ENCODE data around the gene RMDN2. TPM values are rescaled to one million over a fixed set of nuclear protein-coding genes. Genes with fewer than 3 reads are reported as not detected.
"Not testable (repeated sequence)": the region's sequence is repeated elsewhere in the genome, so short reads cannot be mapped to it uniquely, and the experiment has no call there.

Gene RMDN2
- total RNA-seq, 2 experiments from 2014 or later, result 1.8 to 2.1 TPM

DNA sequence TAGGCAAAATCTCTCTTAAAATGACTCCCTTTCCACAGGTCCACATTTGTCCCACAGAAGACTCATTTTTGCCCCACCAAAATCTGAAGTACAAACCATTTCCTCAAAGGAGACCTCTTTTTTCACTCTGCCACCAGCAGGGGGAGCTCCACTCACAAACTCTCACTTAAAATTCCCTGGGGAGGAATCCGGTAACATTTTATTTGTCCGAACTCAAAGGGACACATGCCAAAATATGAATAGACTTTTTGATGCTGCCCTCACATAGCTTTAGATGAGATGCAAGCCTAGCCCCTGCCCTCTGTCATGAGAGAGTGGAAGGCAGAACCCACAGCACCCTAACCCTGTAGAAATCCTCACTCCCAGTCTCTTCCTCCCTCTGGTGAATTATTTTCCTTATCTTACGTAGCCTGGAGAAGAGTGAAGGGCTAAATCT, 57.1 kb downstream of the RMDN2 start:
- DNase-seq, result peak; percentile 68
- H3K36me3 Mint-ChIP-seq, result no peaks in the 10 kb centered on the region
- no peak overlapping the region for H3K4me3 Mint-ChIP-seq
- no peak overlapping the region for H3K27ac Mint-ChIP-seq
- no peaks in the 10 kb centered on the region for H3K4me1 Mint-ChIP-seq (ENCODE audit: low read depth)
- POLR2A ChIA-PET, result no interaction called here
- peaks cover 2% of the 10 kb centered on the region for H3K27me3 Mint-ChIP-seq
- no peaks in the 10 kb centered on the region for H3K9me3 Mint-ChIP-seq
- intact Hi-C loops (cut with micrococcal nuclease), result loop anchor here (1.0 to 5.0 kb wide), 4 partner anchors 95 to 525 kb away; partner anchors contain the start of gene CYP1B1
- CTCF ChIA-PET, result interaction anchor here (0.6 to 1.6 kb wide), 20 partner anchors 9 to 586 kb away, joined by 3 to 20 read pairs (median 4); partner anchors contain the start of gene CYP1B1

DNA sequence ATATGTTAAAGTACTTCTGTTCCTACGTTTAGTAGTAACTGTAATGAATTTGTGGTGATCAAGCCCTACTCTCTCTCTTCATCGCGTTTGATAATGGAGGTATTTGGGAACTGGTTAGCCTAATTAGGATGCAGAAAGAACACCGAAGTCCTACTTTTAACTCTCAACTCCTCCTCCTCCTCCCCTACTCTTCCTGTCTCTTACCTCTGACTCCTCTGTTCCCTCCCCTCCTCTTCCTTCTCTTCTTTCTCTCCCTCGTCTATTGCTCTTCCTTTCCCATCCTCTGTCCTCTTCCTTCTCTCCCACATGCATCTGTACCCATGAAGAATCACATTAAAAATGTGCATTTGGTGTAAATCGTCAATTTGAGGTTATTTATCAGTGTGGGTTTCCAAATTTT, 57.8 kb downstream of the RMDN2 start:
- CTCF ChIA-PET, result interaction anchor here (0.6 to 1.1 kb wide), 5 partner anchors 11 to 291 kb away, joined by 3 to 20 read pairs (median 5); no protein-coding TSS in a partner anchor
- intact Hi-C loops (cut with micrococcal nuclease), result loop anchor here (1.0 to 5.0 kb wide), 4 partner anchors 94 to 524 kb away; partner anchors contain the start of gene CYP1B1

DNA sequence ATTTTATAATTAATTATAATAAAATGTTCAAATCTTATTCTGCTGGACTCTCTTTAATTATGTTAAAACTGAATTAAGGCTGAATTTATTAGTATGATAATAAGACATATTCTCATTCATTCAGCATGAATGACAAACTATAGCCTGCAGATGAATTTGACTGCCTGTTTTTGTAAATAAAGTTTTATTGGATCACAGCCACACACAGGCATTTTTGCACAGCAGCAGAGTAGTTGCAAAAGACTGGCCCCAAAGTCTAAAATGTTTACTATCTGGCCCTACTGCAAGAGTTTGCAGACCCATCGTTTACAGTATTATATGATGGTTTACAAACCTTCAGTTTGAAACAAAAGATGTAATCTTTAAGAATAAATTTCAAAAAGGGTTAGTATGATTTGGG, 58.6 kb downstream of the RMDN2 start:
- ChIA-PET CTCF (interaction anchor here (1.4 kb wide), 1 partner anchor 132 kb away, joined by 7 read pairs; no protein-coding TSS in a partner anchor), POLR2A (no interaction called here)
- Mint-ChIP-seq H3K9me3 (no peaks in the 10 kb centered on the region), H3K36me3 (no peaks in the 10 kb centered on the region), H3K4me1 (ENCODE audit: low read depth) (no peaks in the 10 kb centered on the region), H3K4me3 (no peak overlapping the region), H3K27me3 (peaks cover 2% of the 10 kb centered on the region), H3K27ac (no peak overlapping the region)
- no peak for DNase-seq
- intact Hi-C loops (cut with micrococcal nuclease), result loop anchor here (2.0 to 5.0 kb wide), 3 partner anchors 93 to 524 kb away; partner anchors contain the start of gene CYP1B1

More for the DNA sequence above, 57.8 kb downstream of the RMDN2 start:
- Mint-ChIP-seq H3K27ac (no peak overlapping the region), H3K4me3 (no peak overlapping the region), H3K4me1 (ENCODE audit: low read depth) (no peaks in the 10 kb centered on the region), H3K9me3 (no peaks in the 10 kb centered on the region), H3K36me3 (no peaks in the 10 kb centered on the region), H3K27me3 (peaks cover 2% of the 10 kb centered on the region)
- POLR2A ChIA-PET, result no interaction called here
- DNase-seq, result no peak

DNA sequence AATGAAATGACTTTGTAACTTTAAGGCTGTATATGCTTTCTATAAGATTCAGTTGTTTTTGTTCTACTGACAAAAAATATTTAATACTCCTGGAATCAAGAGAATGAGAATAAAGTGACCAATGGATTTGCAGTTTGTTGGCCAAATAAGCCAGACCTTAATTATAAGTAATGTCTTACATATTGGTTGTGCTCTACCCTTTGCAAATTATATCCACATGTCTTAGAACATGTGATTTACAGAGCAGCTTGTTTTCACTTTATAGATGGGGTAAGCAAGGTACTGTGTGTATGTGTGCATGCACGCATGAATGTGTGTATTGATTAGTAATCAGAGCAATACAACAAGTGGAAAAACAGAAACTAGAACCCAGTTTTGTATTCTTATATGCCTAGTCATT, 59.1 kb downstream of the RMDN2 start:
- ChIA-PET CTCF (interaction anchor here (1.1 to 1.4 kb wide), 3 partner anchors 132 to 291 kb away, joined by 3 to 7 read pairs (median 6); no protein-coding TSS in a partner anchor), POLR2A (no interaction called here)
- intact Hi-C loops (cut with micrococcal nuclease), result loop anchor here (5.0 kb wide), 1 partner anchor 523 kb away; no protein-coding TSS in a partner anchor

DNA sequence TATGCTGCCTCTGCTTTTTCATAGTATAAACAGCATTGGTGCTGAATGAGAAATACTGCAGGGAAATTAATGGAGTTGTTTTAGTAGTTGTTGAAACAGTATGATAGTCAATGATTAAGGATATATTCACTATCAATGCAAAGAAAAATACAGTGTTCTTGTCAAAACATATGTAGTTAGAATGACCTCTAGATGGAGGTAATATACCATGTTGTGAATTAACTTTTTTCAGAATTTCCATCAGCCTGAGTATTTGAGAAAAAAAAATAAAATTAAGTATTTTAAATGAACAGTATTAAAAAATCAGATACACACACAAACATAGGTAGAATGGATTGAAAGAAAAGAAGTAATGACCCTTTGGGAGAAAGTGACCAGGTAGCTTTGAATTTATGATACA, 59.5 kb downstream of the RMDN2 start:
- ChIA-PET CTCF (interaction anchor here (1.1 to 1.4 kb wide), 3 partner anchors 131 to 290 kb away, joined by 3 to 7 read pairs (median 6); no protein-coding TSS in a partner anchor), POLR2A (no interaction called here)
- H3K4me3 Mint-ChIP-seq, result no peak overlapping the region
- intact Hi-C loops (cut with micrococcal nuclease), result loop anchor here (5.0 kb wide), 1 partner anchor 523 kb away; no protein-coding TSS in a partner anchor
- H3K27ac Mint-ChIP-seq, result no peak overlapping the region
- no peak for DNase-seq
- no peaks in the 10 kb centered on the region for H3K4me1 Mint-ChIP-seq (ENCODE audit: low read depth)
- peaks cover 2% of the 10 kb centered on the region for H3K27me3 Mint-ChIP-seq
- no peaks in the 10 kb centered on the region for H3K36me3 Mint-ChIP-seq
- H3K9me3 Mint-ChIP-seq, result no peaks in the 10 kb centered on the region

More for the DNA sequence above, 59.1 kb downstream of the RMDN2 start:
- DNase-seq, result no peak
- no peaks in the 10 kb centered on the region for H3K36me3 Mint-ChIP-seq
- no peaks in the 10 kb centered on the region for H3K4me1 Mint-ChIP-seq (ENCODE audit: low read depth)
- no peaks in the 10 kb centered on the region for H3K9me3 Mint-ChIP-seq
- no peak overlapping the region for H3K4me3 Mint-ChIP-seq
- H3K27me3 Mint-ChIP-seq, result peaks cover 2% of the 10 kb centered on the region
- no peak overlapping the region for H3K27ac Mint-ChIP-seq

DNA sequence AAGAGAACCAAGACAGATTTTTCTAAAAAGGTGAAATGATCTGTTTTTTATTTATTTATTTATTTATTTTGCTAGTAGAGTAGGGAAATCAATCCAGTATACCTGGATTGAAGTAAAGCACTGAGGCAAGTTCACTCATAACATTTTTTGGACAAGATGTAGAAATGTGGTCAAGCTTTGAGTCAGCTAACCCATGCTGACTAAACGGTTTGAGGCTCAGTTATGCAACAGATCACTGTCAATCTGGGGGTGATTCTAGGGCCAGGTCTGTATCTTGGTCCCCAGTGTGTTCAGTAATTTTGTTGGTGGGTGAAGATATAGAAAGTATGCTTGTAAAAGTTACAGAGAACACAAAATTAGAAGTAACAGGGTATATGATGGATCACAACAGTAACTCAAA, 60.2 kb downstream of the RMDN2 start:
- H3K27ac Mint-ChIP-seq, result no peak overlapping the region
- H3K36me3 Mint-ChIP-seq, result no peaks in the 10 kb centered on the region
- no peaks in the 10 kb centered on the region for H3K9me3 Mint-ChIP-seq
- H3K27me3 Mint-ChIP-seq, result peaks cover 2% of the 10 kb centered on the region
- ChIA-PET CTCF (interaction anchor here (1.1 to 1.4 kb wide), 3 partner anchors 131 to 289 kb away, joined by 3 to 7 read pairs (median 6); no protein-coding TSS in a partner anchor), POLR2A (no interaction called here)
- no peaks in the 10 kb centered on the region for H3K4me1 Mint-ChIP-seq (ENCODE audit: low read depth)
- H3K4me3 Mint-ChIP-seq, result no peak overlapping the region
- no peak for DNase-seq
- intact Hi-C loops (cut with micrococcal nuclease), result no loop called here

DNA sequence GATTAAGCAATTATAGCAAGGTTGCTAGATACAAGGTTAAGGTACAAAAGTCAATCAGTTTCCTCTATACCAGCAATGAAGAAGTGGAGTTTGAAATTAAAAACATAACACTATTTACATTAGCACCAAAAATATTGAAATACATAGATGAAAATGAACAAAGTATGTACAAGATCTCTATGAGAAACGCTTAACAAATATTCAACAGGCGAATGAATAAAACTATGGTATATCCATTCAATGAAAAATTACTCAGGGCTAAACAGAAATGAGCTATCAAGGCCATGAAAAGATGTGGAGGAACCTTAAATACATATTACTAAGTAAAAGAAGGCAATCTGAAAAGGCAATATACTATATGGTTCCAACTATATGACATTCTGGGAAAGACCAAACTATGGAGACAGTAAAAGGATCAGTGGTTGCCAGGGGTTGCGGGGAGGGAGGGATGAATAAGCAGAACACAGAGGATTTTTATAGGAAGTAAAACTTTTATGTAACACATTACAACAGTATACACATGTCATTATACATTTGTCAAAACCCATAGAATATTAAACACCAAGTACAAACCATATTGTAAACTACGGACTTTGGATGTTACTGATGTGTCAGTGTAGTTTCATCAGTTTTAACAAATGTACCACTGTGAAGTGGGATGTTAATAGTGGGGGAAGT, 62.1 kb downstream of the RMDN2 start:
- no peak overlapping the region for H3K27ac Mint-ChIP-seq
- H3K4me1 Mint-ChIP-seq (ENCODE audit: low read depth), result no peaks in the 10 kb centered on the region
- intact Hi-C loops (cut with micrococcal nuclease), result no loop called here
- CTCF ChIA-PET, result interaction anchor here (1.5 kb wide), 1 partner anchor 126 kb away, joined by 3 read pairs; no protein-coding TSS in a partner anchor
- no peaks in the 10 kb centered on the region for H3K9me3 Mint-ChIP-seq
- DNase-seq, result no peak
- no peaks in the 10 kb centered on the region for H3K36me3 Mint-ChIP-seq
- peaks cover 2% of the 10 kb centered on the region for H3K27me3 Mint-ChIP-seq
- POLR2A ChIA-PET, result no interaction called here
- H3K4me3 Mint-ChIP-seq, result no peak overlapping the region

DNA sequence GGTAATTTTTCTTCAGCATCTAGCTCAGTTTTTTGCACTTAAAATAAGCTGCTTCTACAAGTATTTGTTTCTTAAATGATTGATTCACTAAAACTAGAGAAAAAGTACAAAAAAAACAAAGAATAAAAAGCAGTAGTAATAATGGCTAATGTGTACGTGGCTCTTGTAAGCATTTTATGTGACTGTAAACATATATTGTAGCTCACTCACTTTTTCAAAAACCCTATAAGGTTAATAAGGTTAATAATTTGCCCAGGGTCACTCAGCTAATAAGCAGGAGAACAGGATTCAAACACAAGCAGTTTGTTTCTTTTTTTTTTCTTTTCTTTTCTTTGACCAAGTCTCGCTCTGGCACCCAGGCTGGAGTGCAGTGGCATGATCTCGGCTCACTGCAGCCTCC, 67.5 kb downstream of the RMDN2 start:
- no peaks in the 10 kb centered on the region for H3K36me3 Mint-ChIP-seq
- no peaks in the 10 kb centered on the region for H3K9me3 Mint-ChIP-seq
- CTCF ChIA-PET, result interaction anchor here (1.1 to 1.9 kb wide), 3 partner anchors 10 to 282 kb away, joined by 3 to 6 read pairs (median 3); no protein-coding TSS in a partner anchor
- H3K4me1 Mint-ChIP-seq (ENCODE audit: low read depth), result no peaks in the 10 kb centered on the region
- POLR2A ChIA-PET, result no interaction called here
- no peak for DNase-seq
- no peak overlapping the region for H3K27ac Mint-ChIP-seq
- no peaks in the 10 kb centered on the region for H3K27me3 Mint-ChIP-seq
- H3K4me3 Mint-ChIP-seq, result no peak overlapping the region
- intact Hi-C loops (cut with micrococcal nuclease), result no loop called here

DNA sequence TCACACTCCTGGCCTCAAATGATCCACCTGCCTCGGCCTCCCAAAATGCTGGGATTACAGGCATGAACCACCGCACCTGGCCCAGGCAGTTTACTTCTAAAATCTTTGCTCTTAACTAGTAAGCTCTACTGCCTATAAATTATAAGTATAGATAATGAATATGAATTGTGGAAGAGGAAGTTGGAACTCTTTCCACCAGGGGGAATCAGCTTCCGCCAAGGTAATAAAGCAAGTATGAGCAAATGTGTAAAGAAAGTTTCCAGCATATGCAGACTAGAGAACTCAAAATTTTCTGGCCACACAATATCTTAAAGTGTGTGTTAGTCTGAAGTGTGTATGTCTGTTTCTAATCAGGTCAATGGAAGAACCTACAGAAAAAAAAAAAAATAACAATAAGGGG, 68.1 kb downstream of the RMDN2 start:
- no peaks in the 10 kb centered on the region for H3K36me3 Mint-ChIP-seq
- ChIA-PET POLR2A (no interaction called here), CTCF (interaction anchor here (1.1 to 1.9 kb wide), 3 partner anchors 11 to 281 kb away, joined by 3 to 6 read pairs (median 4); no protein-coding TSS in a partner anchor)
- no peak overlapping the region for H3K27ac Mint-ChIP-seq
- H3K9me3 Mint-ChIP-seq, result no peaks in the 10 kb centered on the region
- intact Hi-C loops (cut with micrococcal nuclease), result no loop called here
- DNase-seq, result no peak
- H3K4me1 Mint-ChIP-seq (ENCODE audit: low read depth), result no peaks in the 10 kb centered on the region
- H3K4me3 Mint-ChIP-seq, result no peak overlapping the region
- H3K27me3 Mint-ChIP-seq, result no peaks in the 10 kb centered on the region

DNA sequence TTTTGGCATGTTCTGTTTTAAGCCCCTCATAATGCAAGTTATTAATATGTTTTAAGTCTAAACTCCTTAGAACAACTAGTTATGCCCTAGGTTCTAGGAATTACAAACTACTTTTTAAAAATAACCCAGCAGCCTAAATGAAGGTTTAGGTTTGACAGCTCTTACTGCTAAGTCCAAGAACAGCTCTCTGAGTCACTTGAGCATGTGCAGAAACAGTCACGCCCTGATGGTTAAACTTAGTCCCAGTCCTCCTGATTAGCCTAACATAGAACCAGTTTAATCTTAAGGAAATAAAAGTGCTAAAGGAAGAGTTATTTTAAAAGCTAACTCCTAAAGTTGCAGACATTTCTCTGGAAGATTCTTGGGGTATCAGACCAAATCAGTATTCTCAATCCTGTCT, 72.5 kb downstream of the RMDN2 start:
- peaks cover 5% of the 10 kb centered on the region for H3K9me3 Mint-ChIP-seq

DNA sequence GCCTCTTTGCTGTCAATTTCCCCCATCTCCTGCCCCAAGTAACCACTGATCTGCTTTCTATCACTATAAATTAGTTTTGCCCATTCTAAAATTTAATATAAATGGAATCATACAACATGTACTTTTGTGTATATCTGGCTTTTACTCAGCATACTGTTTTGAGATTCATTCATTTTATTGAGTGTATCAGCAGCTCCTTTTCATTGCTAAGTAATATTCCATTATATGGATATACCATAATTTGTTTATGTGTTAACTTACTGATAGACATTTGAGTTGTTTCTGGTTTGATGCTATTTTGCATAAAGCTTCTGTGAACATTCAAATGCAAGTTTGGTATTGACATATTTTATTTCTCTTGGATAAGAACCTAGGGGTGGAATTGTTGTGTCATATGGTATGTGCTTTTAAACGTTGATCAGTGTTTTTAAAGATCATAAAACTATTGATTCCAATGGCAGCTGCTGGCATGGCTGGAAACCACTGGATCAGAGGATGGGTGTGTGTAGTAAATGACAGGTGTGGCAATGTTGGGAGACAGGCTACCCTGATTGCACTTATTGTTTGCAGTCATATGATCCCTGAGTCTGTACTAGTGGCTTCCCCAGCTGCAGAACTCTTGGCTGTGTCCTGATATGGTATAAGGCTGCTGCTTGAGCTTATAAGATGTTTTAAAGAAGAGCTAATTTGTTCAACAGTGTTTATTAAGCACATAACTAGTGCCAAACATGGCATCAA, 75.6 kb downstream of the RMDN2 start:
- POLR2A ChIA-PET, result no interaction called here
- Mint-ChIP-seq H3K27me3 (no peaks in the 10 kb centered on the region), H3K27ac (no peak overlapping the region), H3K36me3 (peaks cover 14% of the 10 kb centered on the region), H3K4me1 (ENCODE audit: low read depth) (no peaks in the 10 kb centered on the region), H3K9me3 (peaks cover 5% of the 10 kb centered on the region), H3K4me3 (no peak overlapping the region)
- CTCF ChIA-PET, result no interaction called here
- no peak for DNase-seq
- intact Hi-C loops (cut with micrococcal nuclease), result no loop called here

More for the DNA sequence above, 72.5 kb downstream of the RMDN2 start:
- intact Hi-C loops (cut with micrococcal nuclease), result no loop called here
- peaks cover 12% of the 10 kb centered on the region for H3K36me3 Mint-ChIP-seq
- no peak overlapping the region for H3K27ac Mint-ChIP-seq
- no peaks in the 10 kb centered on the region for H3K4me1 Mint-ChIP-seq (ENCODE audit: low read depth)
- ChIA-PET CTCF (interaction anchor here (1.2 kb wide), 1 partner anchor 118 kb away, joined by 3 read pairs; no protein-coding TSS in a partner anchor), POLR2A (no interaction called here)
- H3K27me3 Mint-ChIP-seq, result no peaks in the 10 kb centered on the region
- no peak overlapping the region for H3K4me3 Mint-ChIP-seq
- no peak for DNase-seq

DNA sequence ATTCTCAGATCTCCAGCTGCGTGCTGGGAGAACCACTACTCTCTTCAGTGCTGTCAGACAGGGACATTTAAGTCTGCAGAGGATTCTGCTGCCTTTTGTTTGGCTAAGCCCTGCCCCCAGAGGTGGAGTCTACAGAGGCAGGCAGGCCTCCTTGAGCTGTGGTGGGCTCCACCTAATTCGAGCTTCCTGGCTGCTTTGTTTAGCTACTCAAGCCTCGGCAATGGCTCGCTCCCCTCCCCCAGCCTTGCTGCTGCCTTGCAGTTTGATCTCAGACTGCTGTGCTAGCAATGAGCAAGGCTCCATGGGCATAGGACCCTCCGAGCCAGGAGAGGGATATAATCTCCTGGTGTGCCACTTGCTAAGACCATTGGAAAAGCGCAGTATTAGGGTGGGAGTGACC, 85.1 kb downstream of the RMDN2 start:
- H3K4me1 Mint-ChIP-seq (ENCODE audit: low read depth); H3K4me3 Mint-ChIP-seq; H3K27me3 Mint-ChIP-seq; DNase-seq; intact Hi-C loops (cut with micrococcal nuclease); POLR2A ChIA-PET; H3K27ac Mint-ChIP-seq; CTCF ChIA-PET; H3K36me3 Mint-ChIP-seq; H3K9me3 Mint-ChIP-seq: not testable (repeated sequence)
